K562 (cell line): ENCODE results near the gene AGRN. TPM values are rescaled to one million over a fixed set of nuclear protein-coding genes. Genes with fewer than 3 reads are reported as not detected.
A peak's percentile ranks its signal among the peaks of the same experiment; 100 is the strongest.

Source experiments
- BRD9 ChIP-seq: fragments of 450-650 bp; IDR thresholded peaks from 2 replicates; pipeline ENCODE4 v1.6.1; 2018; ENCODE audit warnings: low read depth; ENCODE audit not compliant: partially characterized antibody
- CBX2 ChIP-seq: fragments of 200-600 bp; sonication (generic); IDR thresholded peaks from one replicate; pipeline ENCODE4 v1.6.1; 2012; ENCODE audit warnings: mild to moderate bottlenecking, low read length, inconsistent platforms; ENCODE audit not compliant: insufficient read depth, poor library complexity, severe bottlenecking
- CBX3 ChIP-seq, 2 experiments: IDR thresholded peaks; 1 replicate in 1 of 2; 2 replicates in 1 of 2; pipeline ENCODE4 v1.6.1; 2012; ENCODE audit warnings: inconsistent platforms in 2 of 2, low read length in 2 of 2, borderline replicate concordance in 1 of 2, control low read depth in 1 of 2
- CEBPZ ChIP-seq: fragments of 150-350 bp; IDR thresholded peaks from 2 replicates; pipeline ENCODE4 v1.6.1; 2014; ENCODE audit warnings: low read depth, mild to moderate bottlenecking, low read length, borderline replicate concordance
- CHD4 ChIP-seq: fragments of 200-600 bp; sonication (generic); IDR thresholded peaks from 3 replicates; pipeline ENCODE4 v1.6.1; 2012; ENCODE audit warnings: low read depth, mild to moderate bottlenecking, mixed read lengths, low read length, inconsistent platforms; ENCODE audit not compliant: insufficient read depth, insufficient replicate concordance, poor library complexity, severe bottlenecking
- CREM ChIP-seq: IDR thresholded peaks from 2 replicates; pipeline ENCODE4 v1.6.1; 2014; ENCODE audit warnings: antibody characterized with exemption, low read depth
- ELF4 ChIP-seq: fragments of 450-650 bp; formaldehyde crosslinking; IDR thresholded peaks from 2 replicates; pipeline ENCODE4 v1.4.0; 2022; ENCODE audit warnings: missing genetic modification characterization
- GTF2F1 ChIP-seq: IDR thresholded peaks from 2 replicates; pipeline ENCODE4 v1.6.1; 2011; ENCODE audit warnings: low read depth, low read length, improper control_type of control experiment
- KAT2B ChIP-seq: IDR thresholded peaks from one replicate; pipeline ENCODE4 v1.6.1; 2012; ENCODE audit warnings: low read depth, mild to moderate bottlenecking, control low read depth, inconsistent platforms, low read length, moderate library complexity
- KAT7 ChIP-seq: sonication (generic); formaldehyde crosslinking; IDR thresholded peaks from 2 replicates; pipeline ENCODE4 v1.8.0; 2022; ENCODE audit warnings: missing genetic modification reagents, mild to moderate bottlenecking, borderline replicate concordance
- POLR2H ChIP-seq: IDR thresholded peaks from 2 replicates; pipeline ENCODE4 v1.6.1; 2016; ENCODE audit warnings: missing genetic modification characterization, low read depth, mild to moderate bottlenecking, control low read depth, missing compliant biosample characterization, moderate library complexity
- RBBP5 ChIP-seq: fragments of 200-600 bp; sonication (generic); IDR thresholded peaks from 2 replicates; pipeline ENCODE4 v1.6.1; 2012; ENCODE audit warnings: borderline replicate concordance, mild to moderate bottlenecking, low read length, control low read depth, inconsistent platforms; ENCODE audit not compliant: insufficient read depth, poor library complexity, severe bottlenecking
- RBM34 ChIP-seq: fragments of 200-400 bp; formaldehyde crosslinking; IDR thresholded peaks from 2 replicates; pipeline ENCODE4 v1.6.1; 2018; ENCODE audit warnings: low read length, borderline replicate concordance; ENCODE audit not compliant: insufficient read depth
- RFX1 ChIP-seq: fragments of 450-650 bp; IDR thresholded peaks from 2 replicates; pipeline ENCODE4 v1.6.1; 2016; ENCODE audit warnings: mild to moderate bottlenecking, moderate library complexity
- TCF15 ChIP-seq: fragments of 250-450 bp; sonication (Bioruptor Pico); IDR thresholded peaks from 2 replicates; pipeline ENCODE4 v1.8.0; 2022; ENCODE audit warnings: moderate library complexity, mild to moderate bottlenecking, inconsistent platforms
- XRCC3 ChIP-seq: fragments of 450-650 bp; IDR thresholded peaks from 2 replicates; pipeline ENCODE4 v1.6.1; 2017; ENCODE audit warnings: mild to moderate bottlenecking, moderate library complexity
- XRCC5 ChIP-seq: fragments of 200-400 bp; formaldehyde crosslinking; IDR thresholded peaks from 2 replicates; pipeline ENCODE4 v1.6.1; 2017; ENCODE audit warnings: low read depth, mild to moderate bottlenecking, low read length
- ZNF445 ChIP-seq: fragments of 250-450 bp; sonication (Bioruptor Pico); IDR thresholded peaks from 2 replicates; pipeline ENCODE4 v1.4.0; 2020; ENCODE audit warnings: low read depth, mild to moderate bottlenecking, moderate library complexity
- ZNF449 ChIP-seq: fragments of 250-450 bp; sonication (Bioruptor Pico); IDR thresholded peaks from 2 replicates; pipeline ENCODE4 v1.8.0; 2022; ENCODE audit warnings: moderate library complexity, mild to moderate bottlenecking, inconsistent platforms
- polyA plus RNA-seq, 8 experiments: library from polyadenylated mRNA; depleted of rRNA in 4 of 8; stranded (reverse) in 5 of 8; unstranded in 3 of 8; fragments of >200 nt; fragmentation: Nextera tagmentation in 2 of 8; fragmentation: Illumina TruSeq in 1 of 8; extraction: Ambion mirVana in 2 of 8; extraction: Trizol in 1 of 8; gene quantifications; 2 replicates each; pipeline versions ENCODE4 v1.2.1 to v1.2.3, GENCODE V29; 2011 to 2014; ENCODE audit warnings: inconsistent platforms in 1 of 8, missing spikeins in 1 of 8
- total RNA-seq, 7 experiments: library from RNA; depleted of rRNA in 6 of 7; stranded (reverse); fragments of >200 nt in 6 of 7; fragmentation: Illumina TruSeq in 2 of 7; extraction: Trizol in 2 of 7; gene quantifications; 2 replicates each; pipeline versions ENCODE4 v1.2.1 to v1.2.3, GENCODE V29; 2011 to 2021; ENCODE audit warnings: low replicate concordance in 1 of 7

The AGRN gene
- total and polyA plus RNA-seq, 9 of the 15 experiments (the other 6 are each of a cell fraction or from before 2014, with no cell fraction given): 0.04 to 111 (median 18.1) TPM

GRCh38 chr1:1000357-1001056, 19.4 kb upstream of the AGRN start (continued):
- TF ChIP-seq CEBPZ: no peak
- TF ChIP-seq RFX1: no peak
- no peak for TF ChIP-seq XRCC3
- no peak for TF ChIP-seq CHD4
- no peak for TF ChIP-seq ZNF449 (CRISPR knock-in tag)
- TF ChIP-seq RBM34: no peak
- TF ChIP-seq POLR2H (tag): no peak
- 0 out of 2 replicates have a peak, but pooled peaks have one; percentile 5 for TF ChIP-seq ELF4 (CRISPR knock-in tag)
- TF ChIP-seq ZNF445: 0 out of 2 replicates have a peak, but pooled peaks have one; percentile 40
- no peak; the same call in 1 of the 2 replicates for TF ChIP-seq XRCC5
- TF ChIP-seq CBX2: no peak
- TF ChIP-seq GTF2F1: no peak
- TF ChIP-seq KAT2B: no peak
- TF ChIP-seq TCF15 (CRISPR knock-in tag): no peak; the same call in 1 of the 2 replicates
- peak; percentile 100 for TF ChIP-seq KAT7 (CRISPR knock-in tag)
- TF ChIP-seq CREM: peak; percentile 100
- peak in 1 of 2 experiments; percentile 95; a peak in 2 of 3 replicates for TF ChIP-seq CBX3 (IDR thresholded peaks at IDR 0.05; ENCODE audit: borderline replicate concordance in 1 of 2, low read length in 2 of 2)
- TF ChIP-seq RBBP5: no peak
- TF ChIP-seq BRD9: no peak
